CD4-positive, alpha-beta T cell (primary cell): ENCODE results near the gene SRSF2. TPM values are rescaled to one million over a fixed set of nuclear protein-coding genes. Genes with fewer than 3 reads are reported as not detected.
"Not testable (repeated sequence)": the region's sequence is repeated elsewhere in the genome, so short reads cannot be mapped to it uniquely, and the experiment has no call there.

Experiments used
- ATAC-seq: fragments of 200-7000 bp; cut with Tn5 transposase; one replicate; pipeline ENCODE4 v1.10.0; 2022; ENCODE audit warnings: mild to moderate bottlenecking; ENCODE audit not compliant: poor library complexity
- CTCF ChIA-PET: fragments of 350-600 bp; sonication (Branson Sonifier 250); formaldehyde crosslinking; loops from one replicate; lab custom pipeline; 2021; ENCODE audit warnings: antibody characterized with exemption, inconsistent platforms; lab: Charles Lee
- POLR2A ChIA-PET: fragments of 350-600 bp; sonication (Branson Sonifier 250); formaldehyde crosslinking; loops from one replicate; lab custom pipeline; 2021; ENCODE audit warnings: antibody characterized with exemption, inconsistent platforms; lab: Charles Lee
- DNase-seq, 14 experiments: peaks; one replicate each; pipeline ENCODE4 v3.0.0-alpha.2; 2013 to 2020; ENCODE audit warnings: mixed read lengths in 2 of 14
- H3K27ac ChIP-seq, 2 donors: one replicate each; pipeline versions ENCODE4 v1.5.1 to v1.7.0; 2013; ENCODE audit warnings: low read length in 2 of 2, low read depth in 1 of 2, mild to moderate bottlenecking in 1 of 2
- H3K27me3 ChIP-seq, 2 experiments: 1 replicate in 1 of 2; 2 replicates in 1 of 2; pipeline versions ENCODE4 v1.6.1 to v1.7.0; 2013; ENCODE audit warnings: low read length in 2 of 2, control low read depth in 1 of 2, mild to moderate bottlenecking in 1 of 2, moderate library complexity in 1 of 2; ENCODE audit not compliant: insufficient read depth in 2 of 2, control insufficient read depth in 1 of 2
- H3K36me3 ChIP-seq: one replicate; pipeline ENCODE4 v1.6.1; 2013; ENCODE audit warnings: low read length, control low read depth; ENCODE audit not compliant: insufficient read depth
- H3K4me1 ChIP-seq: one replicate; pipeline ENCODE4 v1.6.1; 2013; ENCODE audit warnings: low read length, control low read depth; ENCODE audit not compliant: insufficient read depth
- H3K4me3 ChIP-seq: one replicate; pipeline ENCODE4 v1.5.1; 2013; ENCODE audit warnings: mild to moderate bottlenecking, low read length, moderate library complexity
- H3K9me3 ChIP-seq, 2 experiments: 1 replicate in 1 of 2; 2 replicates in 1 of 2; pipeline versions ENCODE4 v1.6.1 to v1.7.0; 2013; ENCODE audit warnings: low read length in 2 of 2, mild to moderate bottlenecking in 2 of 2, control low read depth in 1 of 2, moderate library complexity in 1 of 2; ENCODE audit not compliant: control insufficient read depth in 1 of 2, insufficient read depth in 1 of 2
- H3K27ac Mint-ChIP-seq: one replicate; pipeline ENCODE4 v1.8.0; 2020; ENCODE audit warnings: mixed read lengths
- H3K27me3 Mint-ChIP-seq: one replicate; pipeline ENCODE4 v1.8.0; 2021; ENCODE audit warnings: mixed read lengths
- H3K36me3 Mint-ChIP-seq: one replicate; pipeline ENCODE4 v1.8.0; 2021; ENCODE audit warnings: low read depth, mixed read lengths
- H3K4me1 Mint-ChIP-seq: one replicate; pipeline ENCODE4 v1.8.0; 2021; ENCODE audit warnings: low read depth, mixed read lengths
- H3K4me3 Mint-ChIP-seq: one replicate; pipeline ENCODE4 v1.8.0; 2020; ENCODE audit warnings: mild to moderate bottlenecking, mixed read lengths
- H3K9me3 Mint-ChIP-seq: one replicate; pipeline ENCODE4 v1.8.0; 2020; ENCODE audit warnings: mixed read lengths
- intact Hi-C, 2 experiments: fragments of 100-400 bp; cut with DNase I in 1 of 2; cut with micrococcal nuclease in 1 of 2; formaldehyde crosslinking; loops; one replicate each; pipeline versions ENCODE4 v1.15.1 to v1.9.0; 2023 to 2025; cut with DNase I, micrococcal nuclease
- total RNA-seq, 174 experiments: library from RNA in 2 of 174; stranded (reverse) in 2 of 174; gene quantifications; one replicate each; pipeline ENCODE4 v1.2.3 and lab custom pipeline; 2021 to 2026
- TF ChIP-seq, protein P1 (sequence below): fragments of 200-600 bp; IDR thresholded peaks from one replicate; pipeline ENCODE4 v1.8.0; 2022; ENCODE audit warnings: antibody characterized with exemption, mild to moderate bottlenecking

Gene SRSF2
- total RNA-seq, 2 experiments from 2014 or later: 448 to 460 TPM

DNA sequence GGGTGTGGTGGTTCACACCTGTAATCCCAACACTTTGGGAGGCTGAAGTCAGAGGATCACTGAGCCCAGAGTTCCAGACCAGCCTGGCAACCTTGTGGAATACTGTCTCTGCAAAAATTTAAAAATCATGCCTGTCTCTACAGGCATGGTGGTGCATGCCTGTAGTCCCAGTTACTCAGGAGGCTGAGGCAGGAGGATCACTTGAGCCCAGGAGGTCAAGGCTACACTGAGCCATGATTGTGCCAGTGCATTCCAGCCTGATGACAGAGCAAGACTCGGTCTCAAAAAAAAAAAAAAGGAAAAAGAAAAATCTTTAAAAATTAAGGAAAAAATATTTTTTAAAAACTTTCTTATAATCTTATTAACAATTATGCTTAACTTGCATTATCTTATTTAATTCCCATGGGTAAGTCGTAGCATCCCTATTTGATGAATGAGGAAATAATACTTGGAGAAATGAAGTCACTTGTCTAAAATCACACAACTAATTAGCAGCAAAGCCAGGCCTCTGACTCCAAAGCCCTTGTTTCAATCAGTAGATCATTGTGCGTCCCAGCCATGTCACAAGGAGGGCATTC, 14.4 kb upstream of the SRSF2 start:
- Mint-ChIP-seq H3K4me1 (peaks cover 24% of the 10 kb centered on the region), H3K27me3 (no peaks in the 10 kb centered on the region), H3K36me3 (peaks cover 32% of the 10 kb centered on the region), H3K27ac (peak overlapping the region; percentile 96), H3K9me3 (no peaks in the 10 kb centered on the region), H3K4me3 (no peak overlapping the region)
- DNase-seq (no peak), ATAC-seq (no peak)
- intact Hi-C loops: loop anchor here in 1 of 2 experiments (5.0 kb wide), 1 partner anchor 41 kb away; no protein-coding TSS in a partner anchor
- Histone ChIP-seq H3K36me3 (peaks cover 16% of the 10 kb centered on the region), H3K4me3 (no peak overlapping the region), H3K27ac (peak overlapping the region; percentile 7 to 84), H3K9me3 (no peaks in the 10 kb centered on the region), H3K27me3 (no peaks in the 10 kb centered on the region), H3K4me1 (peaks cover 34% of the 10 kb centered on the region)
- ChIA-PET CTCF (interaction anchor here (0.9 to 2.8 kb wide), 6 partner anchors 13 to 228 kb away, joined by 3 to 10 read pairs (median 4); partner anchors contain the start of genes METTL23 and MFSD11), POLR2A (interaction anchor here (1.2 to 2.9 kb wide), 5 partner anchors 14 to 1207 kb away, joined by 6 to 76 read pairs (median 20); partner anchors contain the start of genes JMJD6, METTL23, MFSD11 and SRSF2)
- TF ChIP-seq, protein P1, sequence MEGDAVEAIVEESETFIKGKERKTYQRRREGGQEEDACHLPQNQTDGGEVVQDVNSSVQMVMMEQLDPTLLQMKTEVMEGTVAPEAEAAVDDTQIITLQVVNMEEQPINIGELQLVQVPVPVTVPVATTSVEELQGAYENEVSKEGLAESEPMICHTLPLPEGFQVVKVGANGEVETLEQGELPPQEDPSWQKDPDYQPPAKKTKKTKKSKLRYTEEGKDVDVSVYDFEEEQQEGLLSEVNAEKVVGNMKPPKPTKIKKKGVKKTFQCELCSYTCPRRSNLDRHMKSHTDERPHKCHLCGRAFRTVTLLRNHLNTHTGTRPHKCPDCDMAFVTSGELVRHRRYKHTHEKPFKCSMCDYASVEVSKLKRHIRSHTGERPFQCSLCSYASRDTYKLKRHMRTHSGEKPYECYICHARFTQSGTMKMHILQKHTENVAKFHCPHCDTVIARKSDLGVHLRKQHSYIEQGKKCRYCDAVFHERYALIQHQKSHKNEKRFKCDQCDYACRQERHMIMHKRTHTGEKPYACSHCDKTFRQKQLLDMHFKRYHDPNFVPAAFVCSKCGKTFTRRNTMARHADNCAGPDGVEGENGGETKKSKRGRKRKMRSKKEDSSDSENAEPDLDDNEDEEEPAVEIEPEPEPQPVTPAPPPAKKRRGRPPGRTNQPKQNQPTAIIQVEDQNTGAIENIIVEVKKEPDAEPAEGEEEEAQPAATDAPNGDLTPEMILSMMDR: no peak

DNA sequence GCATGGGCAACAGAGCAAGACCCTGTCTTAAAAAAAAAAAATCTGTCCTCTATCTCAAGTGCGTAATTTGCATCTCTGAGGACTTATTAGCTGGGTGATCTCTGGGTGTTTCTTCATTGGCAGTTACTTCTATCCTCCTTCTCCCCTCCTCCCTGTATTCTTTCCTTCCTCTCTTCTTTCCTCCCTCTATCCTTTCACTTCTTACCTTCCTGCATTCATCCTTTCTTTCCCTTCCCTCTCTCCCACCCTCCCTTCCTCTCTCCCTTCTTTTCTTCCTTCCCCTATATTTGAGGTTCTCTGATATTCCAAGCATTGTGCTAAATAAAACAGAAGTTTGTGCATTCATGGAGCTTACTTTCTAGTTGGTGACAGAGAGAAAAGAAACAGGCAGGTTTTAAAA, 11.5 kb upstream of the SRSF2 start:
- H3K36me3 Mint-ChIP-seq: peaks cover 61% of the 10 kb centered on the region
- Histone ChIP-seq H3K27ac (no peak overlapping the region), H3K9me3 (no peaks in the 10 kb centered on the region), H3K27me3 (no peaks in the 10 kb centered on the region), H3K4me1 (peaks cover 20% of the 10 kb centered on the region), H3K36me3 (peaks cover 39% of the 10 kb centered on the region), H3K4me3 (no peak overlapping the region)
- no peaks in the 10 kb centered on the region for H3K27me3 Mint-ChIP-seq
- ATAC-seq (no peak), DNase-seq (no peak)
- no peak overlapping the region for H3K27ac Mint-ChIP-seq
- intact Hi-C loops: no loop called here
- H3K4me3 Mint-ChIP-seq: no peak overlapping the region
- H3K9me3 Mint-ChIP-seq: no peaks in the 10 kb centered on the region
- CTCF ChIA-PET: no interaction called here
- TF ChIP-seq, protein P1: no peak
- peaks cover 18% of the 10 kb centered on the region for H3K4me1 Mint-ChIP-seq
- POLR2A ChIA-PET: interaction anchor here (1.3 to 1.8 kb wide), 2 partner anchors 11 to 15 kb away, joined by 4 to 13 read pairs; partner anchors contain the start of genes MFSD11 and SRSF2

DNA sequence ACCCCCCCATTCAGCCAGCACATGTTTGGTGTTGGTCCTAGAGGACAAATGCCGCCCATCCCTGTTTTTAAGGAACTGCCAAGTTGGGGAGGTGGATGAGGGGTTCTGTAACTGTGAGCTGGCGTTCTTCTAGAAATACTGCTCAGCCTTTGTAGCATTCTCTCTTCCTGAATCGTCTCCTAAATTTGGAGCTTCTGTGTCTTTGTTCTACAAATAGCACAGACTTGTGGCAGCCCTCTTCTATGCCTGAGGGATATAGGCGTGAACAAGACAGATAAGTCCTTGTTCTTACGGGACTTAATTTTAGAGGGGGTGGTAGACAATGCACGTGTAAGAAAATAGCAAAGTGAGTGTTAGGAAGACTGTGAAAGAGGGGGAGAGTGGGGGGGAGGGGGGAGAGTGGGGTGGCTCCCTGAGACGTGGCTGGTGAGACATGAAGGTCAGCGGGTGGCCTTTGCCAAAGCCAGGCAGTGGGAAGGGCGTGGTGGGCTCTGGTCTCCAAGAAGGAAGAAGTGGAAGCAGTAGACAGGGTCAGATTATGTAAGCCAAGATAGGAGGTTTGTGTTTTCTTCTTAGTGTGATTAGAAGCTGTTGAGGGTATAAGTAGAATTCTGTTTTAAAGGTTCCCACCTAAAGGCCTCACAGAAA, 10.7 kb upstream of the SRSF2 start:
- Histone ChIP-seq H3K4me1 (peaks cover 15% of the 10 kb centered on the region), H3K9me3 (no peaks in the 10 kb centered on the region), H3K27me3 (no peaks in the 10 kb centered on the region), H3K36me3 (peaks cover 40% of the 10 kb centered on the region), H3K27ac (no peak overlapping the region), H3K4me3 (no peak overlapping the region)
- no peaks in the 10 kb centered on the region for H3K9me3 Mint-ChIP-seq
- ChIA-PET CTCF (no interaction called here), POLR2A (interaction anchor here (1.3 to 1.8 kb wide), 2 partner anchors 10 to 14 kb away, joined by 4 to 13 read pairs; partner anchors contain the start of genes MFSD11 and SRSF2)
- intact Hi-C loops: no loop called here
- peaks cover 61% of the 10 kb centered on the region for H3K36me3 Mint-ChIP-seq
- H3K4me3 Mint-ChIP-seq: no peak overlapping the region
- no peaks in the 10 kb centered on the region for H3K27me3 Mint-ChIP-seq
- peaks cover 10% of the 10 kb centered on the region for H3K4me1 Mint-ChIP-seq
- DNase-seq: no peak
- ATAC-seq: no peak
- TF ChIP-seq, protein P1: no peak
- no peak overlapping the region for H3K27ac Mint-ChIP-seq

DNA sequence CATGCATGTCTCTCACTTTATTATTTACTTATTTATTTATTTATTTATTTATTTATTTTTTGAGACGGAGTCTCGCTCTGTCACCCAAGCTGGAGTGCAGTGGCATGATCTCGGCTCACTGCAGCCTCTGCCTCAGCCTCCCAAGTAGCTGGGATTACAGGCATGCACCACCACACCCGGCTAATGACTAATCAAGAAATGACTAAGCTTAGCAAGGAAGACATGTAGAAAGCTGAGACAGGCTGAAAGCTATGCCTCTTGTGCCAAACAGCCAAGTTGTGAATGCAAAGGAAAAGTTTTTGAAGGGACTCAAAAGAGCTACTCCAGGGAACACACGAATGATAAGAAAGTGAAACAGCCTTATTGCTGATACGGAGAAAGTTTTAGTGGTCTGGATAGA, 8.7 kb upstream of the SRSF2 start:
- ATAC-seq, DNase-seq, H3K9me3 ChIP-seq, H3K27ac ChIP-seq, H3K4me3 Mint-ChIP-seq, H3K9me3 Mint-ChIP-seq, H3K27me3 Mint-ChIP-seq, H3K27ac Mint-ChIP-seq, H3K4me1 ChIP-seq, H3K4me3 ChIP-seq, POLR2A ChIA-PET, intact Hi-C loops, H3K4me1 Mint-ChIP-seq, H3K27me3 ChIP-seq: not testable (repeated sequence)
- peaks cover 71% of the 10 kb centered on the region for H3K36me3 Mint-ChIP-seq
- CTCF ChIA-PET: interaction anchor here (1.5 kb wide), 1 partner anchor 18 kb away, joined by 5 read pairs; no protein-coding TSS in a partner anchor
- H3K36me3 ChIP-seq: peaks cover 55% of the 10 kb centered on the region
